Lower lobe of right lung (tissue), 2 donors: ENCODE data around the gene PPP1CB. TPM values are rescaled to one million over a fixed set of nuclear protein-coding genes. Genes with fewer than 3 reads are reported as not detected.

Experiments used
- ATAC-seq, 2 donors: fragments of 200-7000 bp; cut with Tn5 transposase; one replicate each; pipeline ENCODE4 v1.9.1; 2020 to 2022; ENCODE audit warnings: mild to moderate bottlenecking in 2 of 2, moderate library complexity in 2 of 2
- DNase-seq: peaks from one replicate; pipeline ENCODE4 v3.0.0-alpha.2; 2020
- H3K27ac ChIP-seq: fragments of 200-600 bp; one replicate; pipeline ENCODE4 v1.8.0; 2022
- H3K27me3 ChIP-seq: fragments of 200-600 bp; one replicate; pipeline ENCODE4 v1.8.0; 2022; ENCODE audit warnings: low read depth
- H3K36me3 ChIP-seq: fragments of 200-600 bp; one replicate; pipeline ENCODE4 v1.8.0; 2022; ENCODE audit warnings: mild to moderate bottlenecking
- H3K4me1 ChIP-seq: fragments of 200-600 bp; one replicate; pipeline ENCODE4 v1.8.0; 2022
- H3K4me3 ChIP-seq: fragments of 200-600 bp; one replicate; pipeline ENCODE4 v1.8.0; 2022; ENCODE audit warnings: mild to moderate bottlenecking
- H3K9me3 ChIP-seq: fragments of 200-600 bp; one replicate; pipeline ENCODE4 v1.8.0; 2022
- intact Hi-C: fragments of 100-400 bp; cut with DNase I; formaldehyde crosslinking; loops from one replicate; pipeline ENCODE4 v1.11.0; 2022
- total RNA-seq: library from RNA; stranded (reverse); fragmentation: NEBNext Ultra II Directional; extraction: Animal tissue kit (Norgen Biotek cat#: 25700); gene quantifications from one replicate; pipeline ENCODE4 v1.2.1, GENCODE V29; 2021
- TF ChIP-seq, protein P1 (sequence below): fragments of 200-600 bp; IDR thresholded peaks from one replicate; pipeline ENCODE4 v1.8.0; 2022; ENCODE audit warnings: antibody characterized with exemption, mild to moderate bottlenecking
- donor health status: DM: no; HTN: yes; CAD: no; lungs with severe emphysema.

The PPP1CB gene
- total RNA-seq, 1 donor from 2014 or later = 233 TPM

DNA sequence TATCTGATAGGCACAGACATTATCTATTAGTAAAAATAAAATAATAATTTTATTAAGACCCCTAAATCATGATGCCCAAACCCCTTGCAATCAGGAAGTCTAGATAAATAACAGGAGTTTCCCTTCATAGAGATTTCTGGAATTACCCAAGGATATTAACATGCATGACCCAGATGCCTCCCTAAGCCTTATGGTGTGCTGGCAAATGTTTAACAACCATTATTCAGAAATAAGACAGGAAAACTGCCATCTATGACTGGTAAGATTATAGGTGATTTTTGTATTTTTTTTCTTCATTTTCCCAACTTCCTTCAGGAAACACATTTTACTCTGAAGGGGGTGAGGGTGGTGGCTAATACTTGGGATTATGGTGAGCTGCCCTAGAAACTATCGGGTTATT is 2.7 kb upstream of the PPP1CB start:
- TF ChIP-seq, protein P1, sequence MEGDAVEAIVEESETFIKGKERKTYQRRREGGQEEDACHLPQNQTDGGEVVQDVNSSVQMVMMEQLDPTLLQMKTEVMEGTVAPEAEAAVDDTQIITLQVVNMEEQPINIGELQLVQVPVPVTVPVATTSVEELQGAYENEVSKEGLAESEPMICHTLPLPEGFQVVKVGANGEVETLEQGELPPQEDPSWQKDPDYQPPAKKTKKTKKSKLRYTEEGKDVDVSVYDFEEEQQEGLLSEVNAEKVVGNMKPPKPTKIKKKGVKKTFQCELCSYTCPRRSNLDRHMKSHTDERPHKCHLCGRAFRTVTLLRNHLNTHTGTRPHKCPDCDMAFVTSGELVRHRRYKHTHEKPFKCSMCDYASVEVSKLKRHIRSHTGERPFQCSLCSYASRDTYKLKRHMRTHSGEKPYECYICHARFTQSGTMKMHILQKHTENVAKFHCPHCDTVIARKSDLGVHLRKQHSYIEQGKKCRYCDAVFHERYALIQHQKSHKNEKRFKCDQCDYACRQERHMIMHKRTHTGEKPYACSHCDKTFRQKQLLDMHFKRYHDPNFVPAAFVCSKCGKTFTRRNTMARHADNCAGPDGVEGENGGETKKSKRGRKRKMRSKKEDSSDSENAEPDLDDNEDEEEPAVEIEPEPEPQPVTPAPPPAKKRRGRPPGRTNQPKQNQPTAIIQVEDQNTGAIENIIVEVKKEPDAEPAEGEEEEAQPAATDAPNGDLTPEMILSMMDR = no peak
- intact Hi-C loops = no loop called here
- ATAC-seq = no peak
- no peak overlapping the region for H3K27ac ChIP-seq
- DNase-seq = no peak
- H3K4me3 ChIP-seq = no peak overlapping the region
- H3K27me3 ChIP-seq = no peaks in the 10 kb centered on the region
- H3K36me3 ChIP-seq = no peaks in the 10 kb centered on the region
- H3K9me3 ChIP-seq = no peaks in the 10 kb centered on the region
- peaks cover 20% of the 10 kb centered on the region for H3K4me1 ChIP-seq

DNA sequence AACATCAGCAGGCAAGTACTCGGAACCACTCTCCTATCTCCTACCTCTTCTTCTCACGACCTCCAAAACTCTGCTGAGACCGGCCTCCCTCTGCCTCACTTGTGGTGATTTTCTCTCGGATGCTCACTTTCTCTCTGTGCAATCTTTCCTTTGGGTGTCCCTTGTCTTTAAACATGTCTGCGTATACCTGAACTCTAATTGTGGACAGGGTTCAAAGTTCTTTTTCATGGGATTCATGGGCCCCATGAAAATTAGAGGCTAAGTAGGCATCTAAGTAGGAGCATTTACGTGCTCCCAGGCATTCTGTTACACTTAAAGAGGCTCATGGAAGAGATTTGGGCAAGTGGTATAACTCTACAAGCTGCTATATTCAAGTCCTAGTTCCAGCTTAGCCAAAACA is 2.1 kb upstream of the PPP1CB start:
- H3K9me3 ChIP-seq = no peaks in the 10 kb centered on the region
- TF ChIP-seq, protein P1 = no peak
- DNase-seq (no peak), ATAC-seq (no peak)
- no peaks in the 10 kb centered on the region for H3K36me3 ChIP-seq
- intact Hi-C loops = no loop called here
- no peak overlapping the region for H3K4me3 ChIP-seq
- H3K27me3 ChIP-seq = no peaks in the 10 kb centered on the region
- peaks cover 26% of the 10 kb centered on the region for H3K4me1 ChIP-seq
- peak overlapping the region; percentile 96 for H3K27ac ChIP-seq

DNA sequence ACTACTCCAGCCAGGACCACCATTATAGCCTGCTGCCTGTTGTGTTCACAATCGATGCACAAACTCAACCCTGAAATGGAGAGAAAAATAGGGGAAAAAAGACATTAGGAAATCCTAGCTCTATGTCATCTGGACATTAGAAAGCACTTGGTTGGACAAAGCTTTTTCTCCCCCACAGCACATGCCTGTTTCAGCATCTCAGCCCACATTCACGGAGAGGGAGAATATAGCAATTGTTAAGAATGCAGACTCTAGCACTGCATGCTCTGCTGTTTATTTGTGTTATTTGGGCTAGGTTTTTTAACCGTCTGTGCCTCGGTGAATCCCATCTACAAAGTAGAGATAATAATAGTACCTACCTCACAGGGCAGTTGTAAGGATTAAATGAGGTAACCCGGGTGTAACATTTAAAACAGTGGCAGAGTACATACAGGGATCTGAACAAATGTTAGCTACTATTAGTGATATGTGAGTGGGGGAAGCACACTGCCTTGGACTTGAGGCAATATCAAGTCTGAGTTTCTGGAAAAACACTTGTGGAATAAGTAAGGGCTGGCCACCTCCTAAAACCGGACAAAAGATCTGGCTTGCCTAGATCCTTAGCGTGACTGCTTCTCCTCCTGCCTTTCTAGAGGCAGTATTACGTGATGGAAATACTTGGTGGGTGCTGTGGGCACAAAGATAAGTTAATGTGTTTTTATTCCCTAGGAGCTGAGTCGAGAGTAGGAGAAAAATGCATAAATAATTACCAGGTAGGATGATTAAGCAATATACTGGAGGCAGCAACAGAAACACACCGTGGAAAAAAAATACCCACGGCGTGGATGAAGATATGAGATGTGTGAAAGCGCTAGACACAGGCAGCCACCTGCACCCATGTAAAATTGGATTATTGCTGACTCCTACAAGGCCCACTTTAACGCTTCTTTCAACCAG is 1.0 kb upstream of the PPP1CB start:
- peaks cover 36% of the 10 kb centered on the region for H3K4me1 ChIP-seq
- H3K27me3 ChIP-seq = no peaks in the 10 kb centered on the region
- intact Hi-C loops = loop anchor here (10.0 kb wide), 1 partner anchor 156 kb away; no protein-coding TSS in a partner anchor
- no peaks in the 10 kb centered on the region for H3K36me3 ChIP-seq
- DNase-seq (no peak), ATAC-seq (peak; percentile 3 to 33)
- TF ChIP-seq, protein P1 = no peak
- peak overlapping the region; percentile 80 for H3K4me3 ChIP-seq
- H3K9me3 ChIP-seq = no peaks in the 10 kb centered on the region
- peak overlapping the region; percentile 96 for H3K27ac ChIP-seq

DNA sequence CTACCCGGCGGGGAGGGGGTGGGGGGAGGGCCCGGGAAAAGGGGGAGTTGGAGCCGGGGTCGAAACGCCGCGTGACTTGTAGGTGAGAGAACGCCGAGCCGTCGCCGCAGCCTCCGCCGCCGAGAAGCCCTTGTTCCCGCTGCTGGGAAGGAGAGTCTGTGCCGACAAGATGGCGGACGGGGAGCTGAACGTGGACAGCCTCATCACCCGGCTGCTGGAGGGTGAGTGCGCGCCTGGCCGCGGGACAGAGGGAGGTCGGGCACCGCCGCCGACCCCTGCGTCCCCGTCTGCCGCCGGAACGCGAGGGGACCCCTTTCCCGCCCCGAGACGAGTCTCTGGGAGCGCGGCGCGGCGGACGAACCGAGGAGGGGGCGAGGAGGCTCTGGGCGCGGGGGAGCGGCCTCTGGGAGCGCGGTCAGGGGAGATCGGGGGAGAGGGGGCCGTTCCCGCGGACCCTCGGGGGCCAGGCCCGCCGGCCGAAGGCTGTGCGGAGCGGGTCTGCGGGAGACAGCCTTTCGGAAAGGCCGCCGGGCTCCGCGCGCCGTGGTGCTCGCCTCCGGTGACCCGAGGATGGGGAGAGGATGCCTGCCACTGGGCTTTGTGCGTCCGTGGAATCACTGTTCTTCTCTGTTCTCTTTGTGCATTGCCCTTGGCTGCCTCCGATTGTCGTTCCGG is 463 bp downstream of the PPP1CB start:
- DNase-seq = no peak

More for the DNA sequence above, 463 bp downstream of the PPP1CB start:
- Histone ChIP-seq H3K36me3 (no peaks in the 10 kb centered on the region), H3K9me3 (no peaks in the 10 kb centered on the region), H3K27ac (peak overlapping the region; percentile 96), H3K4me3 (peak overlapping the region; percentile 80), H3K27me3 (no peaks in the 10 kb centered on the region), H3K4me1 (peaks cover 51% of the 10 kb centered on the region)
- peak; percentile 64 to 67 for ATAC-seq
- intact Hi-C loops = loop anchor here (10.0 kb wide), 1 partner anchor 157 kb away; no protein-coding TSS in a partner anchor
- TF ChIP-seq, protein P1 = no peak
